GM19397 (cell line): ENCODE measurements around the gene ARMC9.
A peak's percentile ranks its signal among the peaks of the same experiment; 100 is the strongest.

Experiments
- ATAC-seq: cut with Tn5 transposase; IDR thresholded peaks from one replicate; pipeline ENCODE4 v1.9.1; 2021; ENCODE audit warnings: mild to moderate bottlenecking, moderate library complexity; ENCODE audit not compliant: unreplicated experiment

The ARMC9 gene

DNA sequence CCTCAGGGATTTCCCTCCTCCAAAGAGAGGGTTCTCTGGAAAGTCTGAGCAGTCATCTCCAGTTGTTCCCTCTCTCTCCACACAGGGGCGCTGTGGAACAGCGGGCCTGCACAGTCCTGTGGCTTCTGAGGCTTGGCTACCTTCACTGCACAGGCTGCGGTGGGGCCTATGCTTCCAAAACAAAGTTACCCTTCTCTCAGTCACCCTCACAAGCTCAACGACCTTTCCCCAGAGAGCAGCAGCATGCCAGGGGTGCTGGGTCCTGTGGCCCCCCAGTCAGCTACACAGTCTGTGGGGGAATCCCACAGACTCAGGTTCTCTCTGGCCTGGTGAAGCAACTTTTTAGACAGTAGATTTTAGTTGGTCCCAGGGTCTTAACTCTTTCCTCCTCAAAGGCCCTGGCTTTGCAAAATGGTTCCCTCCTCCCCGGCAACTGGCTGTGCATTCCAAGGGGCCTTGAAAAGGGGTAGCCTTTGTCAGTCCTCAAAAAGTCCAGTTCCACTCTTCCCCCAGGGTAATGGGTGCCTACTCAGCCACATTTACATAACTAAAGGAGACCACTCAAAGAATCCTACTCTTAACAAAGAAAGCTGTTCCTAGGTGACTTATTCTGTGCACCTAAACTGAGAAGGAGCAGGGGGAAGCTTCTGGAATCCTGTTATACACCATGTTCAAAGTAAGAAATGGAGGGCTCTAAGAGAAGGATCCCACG lies 212.0 kb downstream of the ARMC9 start:
- ATAC-seq = no peak

DNA sequence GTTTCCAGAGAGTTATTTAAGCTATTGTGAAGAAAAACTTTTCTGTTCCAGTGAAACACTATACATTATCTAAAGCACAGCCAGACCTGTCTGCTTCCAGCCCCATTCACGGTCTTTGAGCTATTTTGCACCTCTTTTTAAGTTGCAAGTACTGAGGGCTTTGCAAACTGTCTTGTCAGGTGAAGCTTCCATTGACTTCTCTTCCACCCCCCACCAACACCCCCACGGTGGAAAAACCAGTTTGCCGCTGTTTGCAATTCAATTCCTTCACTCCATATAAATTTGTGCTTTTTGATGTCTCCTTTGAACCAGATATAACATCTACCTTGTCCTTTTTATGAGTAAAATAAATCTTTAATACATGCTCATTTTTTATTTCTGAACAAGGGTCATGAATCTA lies 212.8 kb downstream of the ARMC9 start:
- no peak for ATAC-seq

DNA sequence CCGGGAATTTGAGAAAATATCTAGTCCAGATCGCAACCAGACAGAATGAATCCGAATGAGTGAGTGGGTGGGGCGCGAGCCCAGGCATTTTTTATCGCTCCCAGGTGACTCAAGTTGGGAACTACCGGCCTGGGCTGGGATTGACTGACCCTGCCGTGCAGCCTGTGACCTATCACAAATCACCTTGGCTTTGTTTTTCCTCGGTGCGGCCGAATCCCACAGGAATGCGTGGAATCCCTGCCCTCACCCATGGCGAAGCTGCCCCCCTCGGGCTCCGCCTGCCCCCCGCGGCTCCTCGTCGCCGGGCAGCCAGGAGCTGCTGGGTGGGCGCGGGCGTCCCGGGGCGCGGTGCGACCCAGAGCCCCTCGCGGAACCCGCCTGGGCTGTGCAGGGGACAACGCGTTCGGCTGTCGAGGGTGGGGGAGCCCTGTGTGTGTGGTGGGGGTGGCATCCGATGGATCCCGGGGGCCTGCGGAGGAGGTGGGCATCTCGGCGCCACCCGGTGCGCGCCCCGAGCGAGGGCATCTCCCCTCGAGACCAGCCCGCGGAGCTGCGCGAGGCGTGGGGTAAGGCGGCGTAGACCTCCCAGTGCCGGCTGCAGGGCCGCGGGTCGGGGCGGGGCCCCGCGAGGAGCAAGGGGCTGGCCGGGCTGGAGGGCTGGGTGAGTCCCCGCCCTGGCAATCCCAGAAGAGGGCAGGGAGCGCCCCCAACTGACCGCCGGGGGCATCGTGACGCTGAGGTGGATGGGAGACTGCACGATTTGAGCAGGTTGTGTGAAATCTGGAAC lies 213.6 kb downstream of the ARMC9 start:
- peak; percentile 99 for ATAC-seq

DNA sequence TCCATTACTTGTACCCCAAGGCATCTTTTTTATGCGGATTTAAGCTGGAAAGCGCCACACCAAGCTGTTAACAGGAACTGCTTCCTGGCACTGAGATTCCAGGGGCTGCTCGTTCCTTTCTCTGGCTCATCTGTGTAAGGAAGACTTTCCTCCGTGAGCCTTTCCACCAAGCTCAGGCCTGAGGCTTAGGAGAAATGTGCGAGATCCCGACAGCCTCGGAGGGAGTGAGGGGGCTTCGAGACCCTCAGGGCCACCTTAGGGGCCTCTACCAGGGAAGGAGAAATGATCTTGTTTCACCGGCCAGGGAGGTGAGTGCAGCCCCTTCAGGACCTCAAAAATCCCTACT lies 214.2 kb downstream of the ARMC9 start:
- peak; percentile 10 for ATAC-seq

DNA sequence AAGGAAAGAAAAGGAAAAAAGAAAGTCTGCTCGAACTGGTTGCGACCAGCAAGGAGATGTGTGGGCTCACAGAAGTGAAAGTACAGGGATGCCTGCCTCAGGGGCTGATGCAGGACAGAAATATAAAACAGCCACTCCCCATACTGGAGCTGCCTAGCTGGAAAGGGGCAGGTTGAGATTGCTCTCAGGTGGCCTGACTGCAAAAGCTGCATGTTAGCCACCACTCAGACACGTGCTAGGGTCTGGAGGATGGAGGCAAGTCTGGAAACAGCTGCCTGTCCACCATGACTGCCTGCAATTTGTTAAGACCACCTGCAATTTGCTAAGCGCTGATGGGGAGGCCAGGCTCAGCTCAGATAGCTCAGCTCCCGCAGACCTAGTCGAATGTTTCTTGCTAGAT lies 215.0 kb downstream of the ARMC9 start:
- no peak for ATAC-seq

DNA sequence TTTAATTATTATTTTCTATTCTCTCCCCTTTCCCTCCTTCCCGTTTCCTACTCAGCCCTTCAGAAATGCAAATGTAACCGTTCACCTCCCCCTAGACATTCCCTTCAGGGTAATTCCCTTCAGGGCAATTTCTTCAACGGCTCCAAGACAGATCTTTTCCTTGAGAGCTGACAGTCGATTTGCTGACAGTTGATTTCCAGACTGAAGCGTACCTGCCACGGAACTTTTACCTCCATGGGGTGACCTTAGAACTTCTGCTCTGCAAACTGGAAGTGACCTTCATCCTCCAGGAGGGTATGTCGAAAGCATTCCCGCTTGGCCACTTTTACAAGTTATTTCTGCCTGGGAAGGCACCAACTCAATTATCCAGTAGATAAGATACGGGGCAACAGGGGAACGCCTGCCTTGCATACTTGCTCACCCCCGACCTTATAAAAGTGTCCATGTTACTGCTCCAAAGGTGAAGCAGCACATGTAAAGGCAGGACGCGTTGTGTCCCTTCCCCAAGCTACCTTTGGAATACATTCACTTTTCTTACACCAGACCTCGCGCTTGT lies 215.6 kb downstream of the ARMC9 start:
- no peak for ATAC-seq

DNA sequence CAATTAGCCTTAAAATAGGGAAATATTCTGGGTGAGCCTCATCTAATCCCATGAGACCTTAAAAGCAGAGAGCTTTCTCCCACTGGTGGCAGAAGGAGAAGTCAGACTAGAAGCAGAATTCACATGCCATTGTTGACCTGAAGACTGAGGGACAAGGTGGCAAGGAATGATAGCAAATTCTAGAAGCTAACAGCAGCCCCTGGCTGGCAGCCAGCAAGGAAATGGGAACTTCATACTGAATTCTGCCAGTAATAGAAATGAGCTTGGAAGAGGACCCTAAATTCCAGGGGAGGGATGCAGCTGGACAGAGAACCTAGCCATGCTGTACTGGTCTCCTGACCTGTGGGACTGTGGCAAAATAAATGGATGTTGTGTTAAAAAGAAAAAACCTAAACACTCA lies 216.6 kb downstream of the ARMC9 start:
- no peak for ATAC-seq

DNA sequence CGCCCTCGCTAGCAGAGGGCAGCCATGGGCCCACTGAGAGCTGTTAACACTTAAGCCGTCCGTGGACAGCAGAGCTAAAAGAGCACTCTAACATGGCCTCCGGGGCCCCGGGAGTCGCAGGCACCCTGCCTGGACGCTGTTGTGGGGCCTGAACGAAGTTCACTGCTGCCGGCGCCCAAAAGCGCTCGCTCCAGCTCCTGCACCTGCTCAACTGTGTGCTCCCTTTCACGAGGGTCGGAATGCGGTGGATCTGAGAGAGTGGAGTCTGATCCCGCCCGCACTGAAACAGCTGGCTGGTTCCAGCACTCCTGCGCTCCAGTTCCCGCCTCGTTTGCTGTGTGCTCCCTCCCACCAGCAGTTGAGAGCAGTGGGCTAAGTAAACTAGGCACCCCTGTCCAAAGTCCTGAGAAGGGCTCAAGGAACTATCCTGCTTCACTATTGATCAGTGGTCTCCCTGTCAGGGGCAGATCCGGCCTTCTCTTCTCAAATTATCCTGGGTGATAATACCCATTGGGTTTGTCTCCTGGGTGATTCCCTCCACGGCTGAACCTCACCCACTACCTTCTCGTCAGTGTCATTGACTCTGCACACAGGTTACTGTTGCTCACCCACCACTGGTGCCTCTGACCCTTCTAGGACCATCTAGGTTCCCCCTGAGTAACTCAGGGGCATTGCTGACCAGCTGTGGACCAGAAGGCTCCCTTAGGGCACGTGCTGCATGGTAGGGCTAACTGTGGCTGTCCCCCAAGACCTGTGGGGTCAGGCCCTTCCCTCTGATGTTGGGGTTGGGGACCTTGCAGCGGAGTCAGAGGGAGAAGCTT lies 220.6 kb downstream of the ARMC9 start:
- ATAC-seq = no peak

DNA sequence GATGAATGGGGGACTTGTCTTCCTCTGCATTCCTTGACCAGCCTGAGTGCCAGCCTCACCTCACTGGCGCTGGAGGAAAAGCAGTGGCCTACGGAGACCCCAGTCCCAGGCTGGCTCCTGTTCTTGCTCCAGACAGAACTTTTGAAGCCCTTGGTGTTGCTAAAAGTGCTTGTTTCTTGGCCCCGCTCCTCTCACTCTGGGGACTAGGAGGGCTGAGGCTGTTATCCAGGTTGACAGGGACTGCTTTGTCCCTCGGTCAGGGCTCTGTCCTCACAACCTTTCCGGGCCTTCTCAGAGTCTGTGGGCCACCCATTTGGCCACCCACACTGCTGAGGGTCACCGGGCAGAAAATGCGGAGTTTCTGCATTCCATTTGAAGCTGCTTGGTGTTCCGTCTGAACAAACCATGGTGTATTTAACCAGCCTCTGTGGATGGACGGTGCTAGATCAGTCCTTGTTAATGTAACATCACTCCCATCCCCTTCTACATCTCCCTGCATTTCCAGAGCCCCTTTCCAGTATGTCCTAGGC lies 222.7 kb downstream of the ARMC9 start:
- ATAC-seq = no peak

DNA sequence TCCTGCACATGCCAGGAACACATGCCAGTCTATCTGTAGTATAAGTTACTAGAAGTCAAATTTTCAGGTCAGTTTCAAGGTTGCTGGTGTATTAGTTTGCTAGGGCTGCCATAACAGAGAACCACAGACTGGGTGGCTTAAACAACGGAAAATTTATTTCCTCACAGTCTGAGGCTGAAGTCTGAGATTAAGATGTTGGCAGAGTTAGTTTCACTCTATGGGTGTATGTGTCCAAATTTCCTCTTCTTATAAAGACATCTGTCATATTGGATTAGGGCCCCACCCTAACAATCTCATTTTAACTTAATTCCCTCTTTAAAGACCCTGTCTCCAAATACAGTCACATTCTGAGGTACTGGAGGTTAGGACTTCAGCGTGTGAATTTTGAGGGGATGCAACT lies 223.6 kb downstream of the ARMC9 start:
- no peak for ATAC-seq

DNA sequence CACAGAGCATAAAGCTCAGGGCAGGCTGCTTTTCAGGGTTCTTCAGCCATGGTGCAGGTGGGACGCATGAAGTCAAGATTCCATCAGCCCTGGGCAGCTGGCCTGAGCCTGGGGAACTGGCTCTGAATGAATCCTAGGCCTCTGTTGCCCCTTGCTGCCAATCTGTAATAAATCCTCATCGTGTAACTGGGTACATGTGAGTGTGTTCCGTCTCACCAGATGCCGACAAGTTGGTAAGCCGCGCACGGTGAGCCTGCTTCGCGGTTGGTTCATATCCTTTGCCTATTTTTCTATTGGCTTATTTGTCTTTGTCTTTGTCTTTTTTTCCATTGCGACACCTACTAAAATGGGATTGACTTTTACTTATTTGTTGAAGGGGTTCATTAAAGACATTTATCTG lies 224.7 kb downstream of the ARMC9 start:
- ATAC-seq = no peak
